Pancreas (tissue), 10 donors: ENCODE data around the gene HEATR1. TPM values are rescaled to one million over a fixed set of nuclear protein-coding genes. Genes with fewer than 3 reads are reported as not detected.

Experiments
- ATAC-seq, 4 donors: fragments of 200-7000 bp; cut with Tn5 transposase; one replicate each; pipeline versions ENCODE4 v1.8.0 to v1.9.1; 2020; ENCODE audit warnings: mild to moderate bottlenecking in 4 of 4, moderate library complexity in 4 of 4
- DNase-seq, 6 donors: peaks; one replicate each; pipeline ENCODE4 v3.0.0-alpha.2; 2020
- FAIRE-seq: peaks from 2 replicates; lab custom pipeline; 2012; peaks lifted over from hg19 to GRCh38; lab: Jason Lieb, UNC
- H3K27ac ChIP-seq, 4 donors: fragments of 200-600 bp; sonication (generic); 1 replicate in 3 of 4; 2 replicates in 1 of 4; pipeline versions ENCODE4 v1.5.0 to v1.8.0; 2020
- H3K27me3 ChIP-seq, 4 donors: fragments of 200-600 bp; one replicate each; pipeline ENCODE4 v1.8.0; 2021
- H3K36me3 ChIP-seq, 3 donors: fragments of 200-600 bp; sonication (generic) in 1 of 3; one replicate each; pipeline versions ENCODE4 v1.5.0 to v1.8.0; 2020 to 2021
- H3K4me1 ChIP-seq, 3 donors: fragments of 200-600 bp; one replicate each; pipeline ENCODE4 v1.8.0; 2021
- H3K4me3 ChIP-seq, 4 donors: fragments of 200-600 bp; sonication (generic) in 2 of 4; one replicate each; pipeline versions ENCODE4 v1.5.0 to v1.8.0; 2020 to 2021
- H3K9me3 ChIP-seq, 4 donors: fragments of 200-600 bp; one replicate each; pipeline ENCODE4 v1.8.0; 2021
- WGBS, 2 donors: extraction: QIAGEN DNeasy Blood & Tissue Kit; methylation state at CpG; one replicate each; pipeline ENCODE4 v1.1.7; 2013; 5-methylcytosine and 5-hydroxymethylcytosine counted together
- intact Hi-C, 3 donors: fragments of 100-400 bp; cut with DNase I; formaldehyde crosslinking; loops; one replicate each; pipeline versions ENCODE4 v1.11.1 to v1.14.2; 2022
- polyA plus RNA-seq, 2 donors: library from polyadenylated mRNA; stranded (reverse); fragments of 200-250 nt; gene quantifications; one replicate each; pipeline ENCODE4 v1.2.3, GENCODE V29; 2013
- total RNA-seq, 6 donors: library from RNA; stranded (reverse); fragmentation: NEBNext Ultra II Directional in 4 of 6; extraction: Animal tissue kit (Norgen Biotek cat#: 25700) in 4 of 6; gene quantifications; one replicate each; pipeline versions ENCODE4 v1.2.1 to v1.2.4, GENCODE V29; 2021 to 2023
- TF ChIP-seq, protein P1 (sequence below), 4 donors: fragments of 200-600 bp; sonication (generic) in 3 of 4; IDR thresholded peaks; one replicate each; pipeline versions ENCODE4 v1.5.0 to v1.8.0; 2021; ENCODE audit warnings: antibody characterized with exemption in 4 of 4
- donor health status: healthy with polysubstance abuse.
- donor health status: DM: no; HTN: no; CAD: no; lungs with moderate emphysema.
- donor health status: DM: no; HTN: no; CAD: no.
- donor health status: control.
- donor health status: control.
- donor health status: Bipolar disorder and iron deficiency.
- donor health status: DM: yes; HTN: yes; CAD: no.
- donor health status: DM: no; HTN: no; CAD: no.
- donor health status: DM: no; HTN: no; CAD: no.
- donor health status: DM: yes; HTN: yes; CAD: no.

Gene HEATR1
- total and polyA plus RNA-seq, 8 donors: 4.1 to 21.2 (median 15.2) TPM

- no peak for FAIRE-seq
- no peak overlapping the region for H3K4me3 ChIP-seq
- 96 to 100% methylated on average over 3 of the region's 3 CpGs for WGBS, 2 donors
- no peaks in the 10 kb centered on the region for H3K9me3 ChIP-seq
- no peak for DNase-seq
- H3K27me3 ChIP-seq: no peaks in the 10 kb centered on the region
- intact Hi-C loops: no loop called here
- ATAC-seq: no peak
- H3K4me1 ChIP-seq: no peaks in the 10 kb centered on the region
- TF ChIP-seq, protein P1, sequence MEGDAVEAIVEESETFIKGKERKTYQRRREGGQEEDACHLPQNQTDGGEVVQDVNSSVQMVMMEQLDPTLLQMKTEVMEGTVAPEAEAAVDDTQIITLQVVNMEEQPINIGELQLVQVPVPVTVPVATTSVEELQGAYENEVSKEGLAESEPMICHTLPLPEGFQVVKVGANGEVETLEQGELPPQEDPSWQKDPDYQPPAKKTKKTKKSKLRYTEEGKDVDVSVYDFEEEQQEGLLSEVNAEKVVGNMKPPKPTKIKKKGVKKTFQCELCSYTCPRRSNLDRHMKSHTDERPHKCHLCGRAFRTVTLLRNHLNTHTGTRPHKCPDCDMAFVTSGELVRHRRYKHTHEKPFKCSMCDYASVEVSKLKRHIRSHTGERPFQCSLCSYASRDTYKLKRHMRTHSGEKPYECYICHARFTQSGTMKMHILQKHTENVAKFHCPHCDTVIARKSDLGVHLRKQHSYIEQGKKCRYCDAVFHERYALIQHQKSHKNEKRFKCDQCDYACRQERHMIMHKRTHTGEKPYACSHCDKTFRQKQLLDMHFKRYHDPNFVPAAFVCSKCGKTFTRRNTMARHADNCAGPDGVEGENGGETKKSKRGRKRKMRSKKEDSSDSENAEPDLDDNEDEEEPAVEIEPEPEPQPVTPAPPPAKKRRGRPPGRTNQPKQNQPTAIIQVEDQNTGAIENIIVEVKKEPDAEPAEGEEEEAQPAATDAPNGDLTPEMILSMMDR (IDR thresholded peaks at IDR 0.05): no peak
- no peak overlapping the region for H3K27ac ChIP-seq
- peaks cover 5 to 73% (median 38%) of the 10 kb centered on the region in 3 donors for H3K36me3 ChIP-seq
These were observed 45.5 kb downstream of the HEATR1 start for GRCh38 chr1:236558846-236559245.

DNA sequence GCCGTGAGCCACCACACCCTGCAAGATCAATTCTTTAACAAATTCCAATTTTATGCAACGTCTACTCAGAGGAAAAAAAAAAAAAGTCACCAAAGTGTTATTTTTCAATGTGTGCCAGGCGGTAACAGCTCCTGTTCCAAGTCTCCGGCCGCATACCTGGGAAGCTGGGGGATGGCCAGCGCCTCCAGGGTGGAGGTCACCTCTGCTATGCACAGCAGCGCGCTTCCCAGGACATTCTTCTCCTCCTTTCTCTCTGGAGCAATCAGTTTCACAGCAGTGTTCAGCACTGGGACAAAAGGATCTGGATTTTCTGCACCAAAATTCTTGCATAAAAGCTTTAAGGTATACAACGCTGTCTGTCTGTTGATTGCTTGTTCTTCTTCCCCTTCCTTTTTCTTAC, 46.2 kb downstream of the HEATR1 start:
- H3K4me3 ChIP-seq: no peak overlapping the region
- TF ChIP-seq, protein P1 (IDR thresholded peaks at IDR 0.05): no peak
- no peaks in the 10 kb centered on the region for H3K4me1 ChIP-seq
- no peak overlapping the region for H3K27ac ChIP-seq
- peaks cover 5 to 74% (median 37%) of the 10 kb centered on the region in 3 donors for H3K36me3 ChIP-seq
- no peak for DNase-seq
- intact Hi-C loops: no loop called here
- WGBS, 2 donors: 80 to 85% methylated on average over 9 of the region's 9 CpGs
- H3K27me3 ChIP-seq: no peaks in the 10 kb centered on the region
- no peaks in the 10 kb centered on the region for H3K9me3 ChIP-seq
- FAIRE-seq: no peak
- peak in 1 of 4 donors; percentile 51 for ATAC-seq

DNA sequence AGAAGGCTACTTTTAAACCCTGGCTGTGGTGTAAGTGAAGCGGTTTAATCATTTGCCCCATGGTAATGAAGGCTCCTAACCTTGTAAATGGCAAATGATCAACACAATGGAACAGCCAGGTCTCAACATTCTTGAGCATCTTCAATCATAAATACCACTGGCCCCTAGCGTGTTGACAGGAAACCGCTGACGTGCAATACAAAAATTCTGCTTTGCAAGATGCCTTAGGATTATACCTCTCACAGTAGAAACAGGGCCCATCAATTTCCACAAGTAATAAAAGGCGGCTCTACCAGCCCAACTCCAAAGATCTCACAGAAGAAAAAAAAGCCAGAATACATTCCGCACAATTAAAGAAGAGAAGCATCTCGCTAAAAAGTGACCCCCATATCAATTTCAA, 47.7 kb downstream of the HEATR1 start:
- Histone ChIP-seq H3K9me3 (no peaks in the 10 kb centered on the region), H3K27me3 (no peaks in the 10 kb centered on the region), H3K4me3 (no peak overlapping the region), H3K27ac (no peak overlapping the region), H3K36me3 (peaks cover 5 to 74% (median 43%) of the 10 kb centered on the region in 3 donors), H3K4me1 (no peaks in the 10 kb centered on the region)
- DNase-seq: no peak
- 90 to 93% methylated on average over 7 of the region's 7 CpGs for WGBS, 2 donors
- TF ChIP-seq, protein P1 (IDR thresholded peaks at IDR 0.05): no peak
- no peak for FAIRE-seq
- ATAC-seq: peak in 1 of 4 donors; percentile 30
- intact Hi-C loops: no loop called here

GRCh38 chr1:236553370-236553769, 50.9 kb downstream of the HEATR1 start:
- intact Hi-C loops: no loop called here
- no peaks in the 10 kb centered on the region for H3K9me3 ChIP-seq
- H3K4me1 ChIP-seq: no peaks in the 10 kb centered on the region
- TF ChIP-seq, protein P1 (IDR thresholded peaks at IDR 0.05): no peak
- H3K36me3 ChIP-seq: peaks cover 0 to 89% (median 65%) of the 10 kb centered on the region in 3 donors
- ATAC-seq (no peak), FAIRE-seq (no peak), DNase-seq (no peak)
- H3K27ac ChIP-seq: no peak overlapping the region
- no peaks in the 10 kb centered on the region for H3K27me3 ChIP-seq
- WGBS, 2 donors: 80 to 82% methylated on average over 8 of the region's 8 CpGs
- no peak overlapping the region for H3K4me3 ChIP-seq

DNA sequence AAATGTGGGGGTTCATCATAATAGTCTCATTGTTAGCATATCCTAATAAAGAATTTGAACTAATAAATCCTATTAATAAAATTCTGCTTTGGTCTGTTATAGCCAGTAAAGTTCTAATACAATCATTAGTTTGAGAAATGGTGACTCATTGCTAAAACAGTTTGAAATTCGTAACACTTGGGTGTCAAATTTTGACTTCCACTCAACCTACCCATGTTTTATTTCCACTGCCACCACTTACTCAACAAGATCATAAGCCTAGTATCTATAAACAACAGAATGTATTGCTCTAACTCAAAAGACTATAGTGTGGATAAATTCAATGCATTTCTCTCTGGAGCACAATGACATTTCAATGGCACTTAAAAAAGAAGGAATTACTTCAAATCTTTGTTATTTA, 51.4 kb downstream of the HEATR1 start:
- FAIRE-seq: no peak
- DNase-seq: no peak
- Histone ChIP-seq H3K36me3 (peaks cover 0 to 89% (median 66%) of the 10 kb centered on the region in 3 donors), H3K27ac (no peak overlapping the region), H3K9me3 (no peaks in the 10 kb centered on the region), H3K27me3 (no peaks in the 10 kb centered on the region), H3K4me1 (no peaks in the 10 kb centered on the region), H3K4me3 (no peak overlapping the region)
- no peak for ATAC-seq
- intact Hi-C loops: no loop called here
- WGBS, 2 donors: 42 to 51% methylated on average over 1 of the region's 1 CpG
- TF ChIP-seq, protein P1 (IDR thresholded peaks at IDR 0.05): no peak
